Measurements from ENCODE around the gene SPATS2L.
A peak's percentile ranks its signal among the peaks of the same experiment; 100 is the strongest.

Gene SPATS2L

DNA sequence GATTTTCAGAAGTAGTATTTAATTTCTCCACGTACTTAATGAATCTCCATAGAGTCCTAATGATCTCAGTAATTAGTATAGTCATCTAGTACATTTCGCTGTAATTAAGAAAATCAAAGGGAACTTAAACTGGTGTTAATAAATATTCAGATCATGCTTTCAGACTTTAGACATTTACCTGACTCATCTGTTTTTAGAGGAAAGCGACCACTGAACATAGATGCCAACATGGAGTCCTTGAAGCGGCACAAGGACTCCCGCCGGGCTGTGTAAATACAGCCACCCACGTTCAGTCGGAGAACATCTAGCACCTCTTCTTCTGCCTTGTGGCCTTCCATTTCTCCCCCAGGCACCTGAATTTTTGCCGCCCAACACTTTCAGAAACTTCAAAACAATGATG is 200.2 kb downstream of the SPATS2L start:
- no peak for DNase-seq (ENCODE audit: low read depth)

DNA sequence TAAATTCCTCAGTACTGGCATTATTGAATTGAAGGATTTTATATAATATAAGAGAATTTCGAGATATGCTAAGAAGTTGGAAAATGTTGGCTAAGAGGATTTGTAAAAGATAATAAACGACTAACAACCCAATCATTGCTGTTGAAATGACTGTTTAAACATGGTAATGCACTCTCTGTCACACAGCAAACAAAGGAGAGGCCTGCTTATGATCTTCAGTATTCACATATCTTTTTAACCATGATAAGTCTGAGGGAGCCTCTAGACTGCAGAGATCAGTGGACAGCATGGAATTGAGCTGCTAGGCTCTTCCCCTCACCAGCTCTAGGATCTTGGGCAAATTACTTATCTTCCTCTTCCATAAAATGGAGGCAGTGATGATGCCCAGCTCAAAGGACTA is 200.7 kb downstream of the SPATS2L start:
- no peak for DNase-seq (ENCODE audit: low read depth)

DNA sequence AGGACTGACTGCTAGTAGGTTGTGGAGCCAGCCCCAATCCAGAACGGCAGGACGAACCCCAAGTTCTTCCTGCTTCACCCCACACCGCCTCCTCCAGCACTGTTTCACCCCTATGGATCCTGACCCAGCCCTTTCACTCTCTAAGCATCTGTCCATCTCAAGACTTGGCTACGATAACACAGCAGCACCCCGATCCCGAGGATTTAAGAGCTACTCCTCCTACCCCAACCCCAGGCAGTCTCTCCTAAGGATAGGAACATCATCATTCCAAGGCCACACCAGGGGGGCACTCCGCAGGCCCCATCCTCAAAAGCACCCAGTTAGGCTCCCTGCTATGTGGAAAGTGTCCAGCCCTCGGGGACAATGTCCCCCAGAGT is 202.7 kb downstream of the SPATS2L start:
- DNase-seq (ENCODE audit: low read depth) = no peak

DNA sequence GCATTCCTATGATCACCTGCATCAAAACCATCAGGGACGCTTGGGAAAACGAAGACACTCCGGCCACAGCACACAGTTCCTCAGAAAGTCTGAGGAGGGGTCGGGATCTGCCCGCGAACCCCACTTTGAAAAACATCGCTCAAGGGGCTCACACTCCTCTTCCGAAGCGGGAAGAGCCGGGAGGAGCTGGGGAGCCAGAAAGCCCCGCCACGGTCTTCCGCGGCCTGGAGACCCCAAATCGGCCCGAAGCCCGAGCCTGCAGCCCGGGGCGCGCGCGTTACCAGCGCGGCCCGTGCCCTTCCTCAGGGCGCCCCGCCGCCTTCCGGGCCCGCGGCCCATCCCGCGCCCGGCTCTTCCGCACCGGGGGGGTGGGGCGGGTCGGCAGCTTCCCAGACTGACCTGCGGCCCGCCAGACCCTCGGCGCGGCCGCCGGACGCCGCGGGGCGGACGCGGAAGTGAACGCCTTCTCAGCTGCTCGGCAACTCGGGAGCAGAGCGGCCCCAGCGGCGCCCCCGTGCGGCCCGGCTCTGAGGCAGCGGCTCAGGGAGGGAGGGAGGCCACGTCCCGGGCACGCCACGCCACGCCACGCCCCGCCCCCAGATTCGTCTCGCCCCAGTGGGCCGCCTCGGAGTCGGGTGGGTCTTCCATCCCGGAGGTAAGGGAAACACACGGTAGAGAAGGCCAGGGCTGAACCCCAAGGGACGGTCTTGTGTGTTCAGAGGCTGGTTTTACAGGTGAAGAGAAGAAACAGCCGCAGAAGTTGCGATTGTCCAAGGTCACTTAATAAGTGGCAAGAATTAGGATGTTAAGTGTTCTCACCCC is 203.3 kb downstream of the SPATS2L start, which contains the start of gene KCTD18:
KCTD18 (minus strand) TSS at position 457 of the 822 bp plus-strand sequence. CDS start 3,052 bp downstream, outside the sequence.
- DNase-seq (ENCODE audit: low read depth) = peak; percentile 88

DNA sequence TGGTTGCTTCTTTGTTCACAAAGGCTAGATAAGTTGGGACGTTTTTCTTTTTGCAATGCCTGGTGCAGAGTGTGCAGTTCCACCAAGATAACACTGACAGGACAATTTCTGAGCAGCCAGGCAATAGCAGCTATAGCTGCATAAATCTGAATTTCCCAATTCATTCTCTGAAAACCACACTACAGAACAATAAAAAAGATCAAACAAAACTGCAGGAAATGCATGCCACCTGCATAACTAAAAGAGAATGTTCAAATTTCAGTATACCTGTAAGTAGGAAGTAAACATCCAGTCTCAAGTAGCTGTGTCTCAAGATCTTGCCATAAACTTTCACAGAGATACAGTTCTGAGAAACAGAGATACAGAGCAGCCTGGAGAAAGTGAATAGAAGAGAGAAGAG is 208.7 kb downstream of the SPATS2L start:
- no peak for DNase-seq (ENCODE audit: low read depth)

DNA sequence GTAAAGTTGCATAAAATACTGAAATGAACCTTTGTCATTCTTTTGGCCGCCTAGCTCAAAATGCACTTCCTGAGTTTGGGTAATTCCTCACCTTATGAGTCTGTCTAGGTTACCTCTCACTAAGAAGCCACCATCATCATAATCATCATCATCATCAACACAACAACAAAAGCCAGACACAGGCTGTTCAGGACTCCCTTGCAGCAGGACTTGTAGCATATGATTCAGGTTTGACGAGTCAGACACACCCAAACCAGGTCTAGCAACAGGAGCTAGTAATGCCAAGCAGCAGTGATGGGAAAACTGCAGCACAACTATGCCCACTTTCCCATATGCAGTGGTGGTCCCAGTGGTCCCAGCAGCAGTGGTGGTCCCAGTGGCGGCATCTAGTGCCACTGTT is 216.7 kb downstream of the SPATS2L start:
- no peak for DNase-seq (ENCODE audit: low read depth)

DNA sequence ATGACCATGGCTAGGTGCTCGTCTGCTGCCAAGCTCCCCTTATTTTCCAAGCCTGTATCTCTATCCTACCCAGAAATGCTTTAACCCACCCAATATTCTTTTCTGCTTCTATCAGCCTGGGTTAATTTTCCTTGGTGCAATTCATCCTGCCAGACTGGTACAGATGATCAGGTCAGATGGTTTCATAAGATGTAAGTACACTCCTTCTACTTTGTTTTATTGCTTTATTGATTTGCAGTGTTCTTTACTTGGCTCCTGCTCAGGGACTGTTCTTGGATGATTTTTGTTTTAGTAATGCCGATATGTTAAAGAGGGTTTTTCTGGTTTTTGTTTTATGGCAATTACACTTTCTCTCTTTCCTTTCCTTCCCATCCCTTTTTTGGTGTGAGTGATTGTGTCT is 217.1 kb downstream of the SPATS2L start:
- DNase-seq (ENCODE audit: low read depth) = no peak

DNA sequence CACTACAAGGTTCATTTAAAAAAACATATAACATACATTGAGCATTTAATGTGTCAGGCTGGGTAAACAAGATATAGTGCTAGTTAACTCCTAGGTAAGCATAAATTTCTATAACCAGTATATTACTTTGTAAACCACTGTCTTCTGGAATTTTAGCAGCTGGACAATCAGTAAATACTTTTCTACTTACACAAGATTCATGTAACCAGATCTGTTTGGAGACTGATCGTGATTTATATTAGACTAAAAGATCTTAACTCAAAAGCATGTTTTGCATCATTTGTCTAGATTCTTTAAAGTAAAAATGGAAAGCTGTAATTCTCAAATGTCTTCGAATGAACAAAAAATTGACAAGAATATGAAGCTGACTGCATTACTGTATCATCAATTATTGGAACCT is 218.6 kb downstream of the SPATS2L start:
- no peak for DNase-seq (ENCODE audit: low read depth)

DNA sequence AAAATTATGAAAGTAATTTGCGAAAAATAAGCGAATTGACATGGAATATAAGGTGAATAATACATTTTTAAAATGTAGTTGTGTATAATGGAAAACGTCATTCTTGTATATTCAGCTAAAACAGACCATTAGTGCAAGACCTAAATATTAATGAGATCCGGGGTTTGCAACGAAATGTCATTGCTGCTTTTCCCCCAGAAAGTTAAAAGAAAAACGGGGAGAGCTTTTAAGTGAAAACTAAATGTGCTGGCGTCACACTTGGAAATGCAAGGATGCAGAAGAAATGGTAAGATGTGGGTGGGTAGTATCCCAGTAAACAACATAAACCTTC is 219.0 kb downstream of the SPATS2L start:
- DNase-seq (ENCODE audit: low read depth) = no peak

DNA sequence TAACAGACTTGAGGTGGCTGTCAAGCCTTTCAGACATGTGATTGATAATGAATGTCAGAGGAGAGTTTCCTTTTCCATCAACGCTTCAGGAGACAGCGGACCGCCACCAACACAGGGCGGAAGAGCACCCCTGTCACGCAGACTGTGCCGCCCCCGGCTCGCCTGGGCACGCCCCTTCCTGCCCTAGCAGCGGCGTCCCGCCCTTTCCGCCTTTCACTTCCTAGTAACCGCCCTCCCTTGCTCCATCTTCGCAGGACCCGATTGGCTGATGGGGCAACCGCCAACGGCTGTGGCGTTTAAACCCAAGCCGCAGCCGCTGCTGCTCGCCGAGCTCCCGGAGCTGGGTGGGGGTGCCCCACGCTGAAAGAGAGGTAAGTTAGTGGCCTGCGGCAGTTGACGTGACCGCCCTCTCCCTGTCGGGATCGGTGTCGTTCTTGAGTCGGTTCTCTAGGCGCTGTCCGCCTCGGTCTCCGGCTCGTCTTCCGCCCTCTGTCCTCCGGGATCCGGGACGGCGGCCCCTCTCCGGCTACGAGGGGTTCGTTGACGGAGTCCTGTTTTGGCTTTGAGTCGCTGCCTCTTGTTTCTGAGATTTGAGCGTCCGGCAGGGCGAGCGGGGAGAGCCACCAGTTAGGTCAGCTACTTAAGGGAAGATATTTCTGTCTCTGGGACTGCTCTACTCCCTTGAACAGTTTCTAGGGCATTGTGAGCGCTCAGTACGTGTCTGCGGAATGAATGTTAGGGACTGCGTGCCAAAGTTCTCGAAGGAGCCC is 219.6 kb downstream of the SPATS2L start, which contains the start of gene SGO2:
SGO2 (plus strand) TSS at position 326 of the 770 bp plus-strand sequence. CDS start 6,769 bp downstream, outside the sequence.
- DNase-seq (ENCODE audit: low read depth) = peak; percentile 93

DNA sequence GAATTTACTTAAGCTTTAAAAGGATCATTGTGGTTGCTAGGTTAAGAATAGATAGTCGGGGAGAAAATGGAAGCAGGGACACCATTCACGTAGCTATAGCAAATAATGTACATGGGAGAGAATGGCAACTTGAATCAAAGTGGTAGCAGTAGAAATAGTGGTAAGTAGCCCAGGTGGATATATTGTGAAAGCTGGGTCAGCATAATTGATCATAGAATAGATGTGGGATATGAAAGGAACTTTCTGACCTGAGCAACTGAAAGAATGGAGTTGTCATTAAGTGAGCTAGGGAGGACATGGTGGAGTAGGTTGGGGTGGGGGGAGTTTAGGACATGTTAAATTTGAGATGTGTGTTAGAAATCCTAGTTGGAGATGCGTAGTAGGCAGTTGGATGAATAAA is 221.7 kb downstream of the SPATS2L start:
- no peak for DNase-seq (ENCODE audit: low read depth)

Data from stimulated activated CD8-positive, alpha-beta memory T cell treated with anti-CD3 and anti-CD28 coated beads, Interleukin-12 subunit alpha, Interleukin-12 subunit beta, amount 100 ng/mL, for 4 hours (primary cell).